Femur (tissue), 1 donor: ENCODE measurements around the gene IRX6.

Experiments
- DNase-seq: peaks from one replicate; pipeline ENCODE4 v3.0.0-alpha.2; 2017

Gene IRX6

GRCh38 chr16:55367866-55368603 is 44.0 kb downstream of the IRX6 start:
- peak; percentile 33 for DNase-seq

GRCh38 chr16:55369151-55369550 is 45.1 kb downstream of the IRX6 start:
- DNase-seq: no peak

GRCh38 chr16:55370762-55371482 is 46.9 kb downstream of the IRX6 start:
- peak; percentile 83 for DNase-seq

GRCh38 chr16:55372792-55373488 is 48.9 kb downstream of the IRX6 start:
- no peak for DNase-seq

- no peak for DNase-seq
These were observed 49.5 kb downstream of the IRX6 start for GRCh38 chr16:55373489-55373832.

- DNase-seq: no peak
These were observed 52.0 kb downstream of the IRX6 start for GRCh38 chr16:55376045-55376444.

GRCh38 chr16:55376567-55377167 is 52.7 kb downstream of the IRX6 start:
- no peak for DNase-seq

GRCh38 chr16:55377840-55378239 is 53.8 kb downstream of the IRX6 start:
- no peak for DNase-seq

GRCh38 chr16:55378616-55379015 is 54.6 kb downstream of the IRX6 start:
- no peak for DNase-seq

GRCh38 chr16:55379371-55379770 is 55.4 kb downstream of the IRX6 start:
- DNase-seq: peak; percentile 34

- no peak for DNase-seq
These were observed 55.9 kb downstream of the IRX6 start for GRCh38 chr16:55379876-55380390.
